Activated CD4-positive, alpha-beta T cell treated with anti-CD3 and anti-CD28 coated beads, Interleukin-2, amount 50 U/mL, for 4 hours (primary cell): ENCODE measurements around the gene RSPRY1.

Experiments used
- DNase-seq, 2 experiments: peaks; one replicate each; pipeline ENCODE4 v3.0.0-alpha.2; 2020

The RSPRY1 gene

GRCh38 chr16:57225978-57226377 lies 39.8 kb downstream of the RSPRY1 start:
- no peak for DNase-seq

- DNase-seq = no peak
These were observed 40.8 kb downstream of the RSPRY1 start for GRCh38 chr16:57226701-57227621.

GRCh38 chr16:57229079-57229478 lies 43.0 kb downstream of the RSPRY1 start:
- no peak for DNase-seq

GRCh38 chr16:57231821-57232350 lies 45.8 kb downstream of the RSPRY1 start:
- no peak for DNase-seq

- no peak for DNase-seq
These were observed 48.0 kb downstream of the RSPRY1 start for GRCh38 chr16:57233944-57234706.

GRCh38 chr16:57234707-57235092 lies 48.6 kb downstream of the RSPRY1 start:
- no peak for DNase-seq

GRCh38 chr16:57235128-57236021 lies 49.2 kb downstream of the RSPRY1 start:
- DNase-seq = no peak

- DNase-seq = no peak
These were observed 49.9 kb downstream of the RSPRY1 start for GRCh38 chr16:57236022-57236350.

- DNase-seq = no peak
These were observed 52.6 kb downstream of the RSPRY1 start for GRCh38 chr16:57238682-57239081.

- DNase-seq = no peak
These were observed 53.0 kb downstream of the RSPRY1 start for GRCh38 chr16:57239107-57239506.

- DNase-seq = no peak
These were observed 54.7 kb downstream of the RSPRY1 start for GRCh38 chr16:57240851-57241250.

- no peak for DNase-seq
These were observed 56.5 kb downstream of the RSPRY1 start for GRCh38 chr16:57242650-57243049.

GRCh38 chr16:57244463-57244766 lies 58.3 kb downstream of the RSPRY1 start:
- DNase-seq = no peak

GRCh38 chr16:57244767-57245471 lies 58.8 kb downstream of the RSPRY1 start, which contains the start of gene ARL2BP:
ARL2BP (plus strand) TSS chr16:57245259; CDS start chr16:57245368, 109 bp downstream.
- peak; percentile 97 to 98 for DNase-seq

GRCh38 chr16:57245472-57246113 lies 59.5 kb downstream of the RSPRY1 start:
- DNase-seq = no peak

GRCh38 chr16:57251352-57251751 lies 65.2 kb downstream of the RSPRY1 start:
- no peak for DNase-seq

- DNase-seq = no peak
These were observed 66.1 kb downstream of the RSPRY1 start for GRCh38 chr16:57252148-57252721.

- DNase-seq = no peak
These were observed 67.3 kb downstream of the RSPRY1 start for GRCh38 chr16:57253466-57253865.

- DNase-seq = no peak
These were observed 69.7 kb downstream of the RSPRY1 start for GRCh38 chr16:57255686-57256415.

GRCh38 chr16:57256601-57257395 lies 70.7 kb downstream of the RSPRY1 start:
- DNase-seq = no peak
